SK-N-MC (cell line): Measurements from ENCODE around the gene MAML3.

Source experiments
- EZH2 ChIP-seq: fragments of 200-600 bp; sonication (generic); IDR thresholded peaks from one replicate; pipeline ENCODE4 v1.6.1; 2017; ENCODE audit warnings: antibody characterized with exemption
- POLR2AphosphoS5 ChIP-seq: IDR thresholded peaks from 2 replicates; pipeline ENCODE4 v1.6.1; 2012; ENCODE audit warnings: mild to moderate bottlenecking, low read depth, low read length, borderline replicate concordance

DNA sequence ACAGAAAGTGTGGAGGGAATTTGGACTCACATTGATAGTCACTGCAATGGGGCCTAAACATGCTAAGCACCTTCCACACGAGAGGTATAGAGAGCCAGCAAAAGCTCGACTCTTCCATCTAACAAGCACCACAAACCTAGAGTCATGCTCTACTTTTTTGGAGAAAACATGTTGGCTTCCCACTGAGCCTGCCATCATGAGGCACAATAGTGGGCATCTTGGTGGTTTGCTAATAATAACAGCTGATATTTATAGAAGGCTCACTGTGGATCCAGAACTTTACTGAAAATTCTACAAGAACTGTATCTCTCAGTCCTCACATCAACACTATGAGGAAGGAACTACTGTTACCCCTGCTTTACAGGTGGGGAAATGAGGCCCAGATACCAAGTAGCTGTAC is 26.6 kb downstream of the MAML3 start:
- TF ChIP-seq POLR2AphosphoS5, result no peak
- TF ChIP-seq EZH2, result no peak
